ENCODE measurements around the gene IL25.

IL25 gene

GRCh38 chr14:23405516-23406025, 33.0 kb downstream of the IL25 start:
- H3K27me3 ChIP-seq (ENCODE audit: insufficient read depth, low read length, poor library complexity, severe bottlenecking): no peaks in the 10 kb centered on the region
- H3K9ac ChIP-seq (ENCODE audit: low read depth, low read length, poor library complexity, severe bottlenecking): no peak overlapping the region
- H3K4me3 ChIP-seq (ENCODE audit: low read length, poor library complexity, severe bottlenecking): no peak overlapping the region
- no peak overlapping the region for H2AFZ ChIP-seq (ENCODE audit: low read length)
- H3K36me3 ChIP-seq (ENCODE audit: insufficient read depth, low read length): no peaks in the 10 kb centered on the region
- TF ChIP-seq CTCF (conservative IDR thresholded peaks at IDR 0.05; ENCODE audit: low read length) (no peak), EZH2phosphoT487 (IDR thresholded peaks at IDR 0.05; ENCODE audit: borderline replicate concordance) (no peak)
- no peaks in the 10 kb centered on the region for H3K4me1 ChIP-seq (ENCODE audit: insufficient read depth, low read length, poor library complexity, severe bottlenecking)
- H3K9me3 ChIP-seq (ENCODE audit: insufficient read depth, low read depth, low read length): no peaks in the 10 kb centered on the region
- H3K79me2 ChIP-seq (ENCODE audit: insufficient read depth, low read length): no peaks in the 10 kb centered on the region
- H3K4me2 ChIP-seq (ENCODE audit: low read depth, low read length, poor library complexity, severe bottlenecking): no peak overlapping the region
- no peaks in the 10 kb centered on the region for H3K9me2 ChIP-seq (replicated peaks; ENCODE audit: low read depth, low read length)
- H4K20me1 ChIP-seq (ENCODE audit: insufficient read depth, low read length, poor library complexity, severe bottlenecking): no peaks in the 10 kb centered on the region
- no peaks in the 10 kb centered on the region for H3F3A ChIP-seq (ENCODE audit: low read depth)

GRCh38 chr14:23406244-23406643, 33.6 kb downstream of the IL25 start:
- H3K9me3 ChIP-seq (ENCODE audit: insufficient read depth, low read depth, low read length): no peaks in the 10 kb centered on the region
- TF ChIP-seq CTCF (conservative IDR thresholded peaks at IDR 0.05; ENCODE audit: low read length): no peak
- TF ChIP-seq EZH2phosphoT487 (IDR thresholded peaks at IDR 0.05; ENCODE audit: borderline replicate concordance): no peak
- no peaks in the 10 kb centered on the region for H3F3A ChIP-seq (ENCODE audit: low read depth)
- H3K4me1 ChIP-seq (ENCODE audit: insufficient read depth, low read length, poor library complexity, severe bottlenecking): no peaks in the 10 kb centered on the region
- H3K9me2 ChIP-seq (replicated peaks; ENCODE audit: low read depth, low read length): no peaks in the 10 kb centered on the region
- H3K4me3 ChIP-seq (ENCODE audit: low read length, poor library complexity, severe bottlenecking): no peak overlapping the region
- no peaks in the 10 kb centered on the region for H3K36me3 ChIP-seq (ENCODE audit: insufficient read depth, low read length)
- no peaks in the 10 kb centered on the region for H3K27me3 ChIP-seq (ENCODE audit: insufficient read depth, low read length, poor library complexity, severe bottlenecking)
- H2AFZ ChIP-seq (ENCODE audit: low read length): no peak overlapping the region
- no peaks in the 10 kb centered on the region for H4K20me1 ChIP-seq (ENCODE audit: insufficient read depth, low read length, poor library complexity, severe bottlenecking)
- H3K9ac ChIP-seq (ENCODE audit: low read depth, low read length, poor library complexity, severe bottlenecking): no peak overlapping the region
- no peak overlapping the region for H3K4me2 ChIP-seq (ENCODE audit: low read depth, low read length, poor library complexity, severe bottlenecking)
- no peaks in the 10 kb centered on the region for H3K79me2 ChIP-seq (ENCODE audit: insufficient read depth, low read length)

DNA sequence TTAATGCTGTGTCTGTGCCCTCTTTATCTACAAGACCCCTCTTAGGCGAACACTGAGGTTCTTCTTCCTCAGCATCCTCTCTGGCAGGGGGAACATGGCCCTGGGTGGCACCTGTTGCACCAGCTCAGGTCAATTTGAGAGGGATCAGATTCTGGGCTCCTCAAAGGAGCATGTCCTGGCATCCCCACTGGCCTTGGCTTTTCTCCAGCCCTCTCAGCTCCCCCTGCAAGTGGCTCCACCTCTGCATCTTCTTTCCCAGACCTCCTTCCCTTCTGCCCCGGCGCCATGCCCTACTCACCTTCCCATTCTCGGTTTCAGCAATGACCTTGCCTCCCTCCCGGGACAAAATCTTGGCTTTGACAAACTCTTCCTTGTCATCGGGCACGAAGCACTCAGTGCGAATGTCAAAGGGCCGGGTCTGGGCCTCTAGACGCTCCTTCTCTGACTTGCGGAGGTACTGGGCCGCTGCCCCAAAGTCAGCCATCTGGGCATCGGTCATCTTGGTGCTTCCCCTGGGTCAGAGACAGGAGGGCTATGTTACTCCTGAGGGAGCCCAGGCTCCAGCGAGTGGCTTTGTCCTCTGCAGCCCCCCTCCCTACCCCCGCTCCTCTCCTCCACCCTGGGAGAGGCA, 34.2 kb downstream of the IL25 start:
- H3K27me3 ChIP-seq (ENCODE audit: insufficient read depth, low read length, poor library complexity, severe bottlenecking): no peaks in the 10 kb centered on the region
- H3K4me1 ChIP-seq (ENCODE audit: insufficient read depth, low read length, poor library complexity, severe bottlenecking): no peaks in the 10 kb centered on the region
- TF ChIP-seq CTCF (conservative IDR thresholded peaks at IDR 0.05; ENCODE audit: low read length) (no peak), EZH2phosphoT487 (IDR thresholded peaks at IDR 0.05; ENCODE audit: borderline replicate concordance) (no peak)

More for the DNA sequence above, 34.2 kb downstream of the IL25 start:
- H2AFZ ChIP-seq (ENCODE audit: low read length): no peak overlapping the region
- no peaks in the 10 kb centered on the region for H3K9me3 ChIP-seq (ENCODE audit: insufficient read depth, low read depth, low read length)
- H3F3A ChIP-seq (ENCODE audit: low read depth): no peaks in the 10 kb centered on the region
- H3K4me3 ChIP-seq (ENCODE audit: low read length, poor library complexity, severe bottlenecking): no peak overlapping the region
- H3K9me2 ChIP-seq (replicated peaks; ENCODE audit: low read depth, low read length): no peaks in the 10 kb centered on the region
- H3K9ac ChIP-seq (ENCODE audit: low read depth, low read length, poor library complexity, severe bottlenecking): no peak overlapping the region
- H3K4me2 ChIP-seq (ENCODE audit: low read depth, low read length, poor library complexity, severe bottlenecking): no peak overlapping the region
- no peaks in the 10 kb centered on the region for H3K79me2 ChIP-seq (ENCODE audit: insufficient read depth, low read length)
- H4K20me1 ChIP-seq (ENCODE audit: insufficient read depth, low read length, poor library complexity, severe bottlenecking): no peaks in the 10 kb centered on the region
- H3K36me3 ChIP-seq (ENCODE audit: insufficient read depth, low read length): no peaks in the 10 kb centered on the region

All from Loucy (cell line).